SK-N-SH treated with all-trans-retinoic acid at 6 μM for 48 hours (cell line): ENCODE results near the gene TRRAP.

ENCODE experiments used
- ATAC-seq: fragments of 200-7000 bp; cut with Tn5 transposase; 3 replicates; pipeline ENCODE4 v1.9.1; 2020; ENCODE audit warnings: mild to moderate bottlenecking, moderate library complexity
- ARNTL ChIP-seq: fragments of 450-650 bp; formaldehyde crosslinking; IDR thresholded peaks from 2 replicates; pipeline ENCODE4 v1.5.0; 2020; ENCODE audit warnings: low read depth, mild to moderate bottlenecking, moderate library complexity, borderline replicate concordance
- BACH2 ChIP-seq: fragments of 250-450 bp; sonication (Bioruptor Pico); IDR thresholded peaks from 2 replicates; pipeline ENCODE4 v1.9.0; 2021; ENCODE audit warnings: mild to moderate bottlenecking, borderline replicate concordance
- CSDC2 ChIP-seq: fragments of 250-450 bp; sonication (Bioruptor Pico); IDR thresholded peaks from 2 replicates; pipeline ENCODE4 v1.5.0; 2020; ENCODE audit warnings: mild to moderate bottlenecking, moderate library complexity
- ESRRG ChIP-seq: fragments of 250-450 bp; sonication (Bioruptor Pico); IDR thresholded peaks from 2 replicates; pipeline ENCODE4 v1.6.1; 2021; ENCODE audit warnings: mild to moderate bottlenecking
- GLIS3 ChIP-seq: fragments of 250-450 bp; sonication (Bioruptor Pico); IDR thresholded peaks from 2 replicates; pipeline ENCODE4 v1.5.0; 2020; ENCODE audit warnings: mild to moderate bottlenecking, moderate library complexity
- ISL1 ChIP-seq: fragments of 250-450 bp; sonication (Bioruptor Pico); IDR thresholded peaks from 2 replicates; pipeline ENCODE4 v2.1.2; 2022; ENCODE audit warnings: mild to moderate bottlenecking, moderate library complexity
- OSR1 ChIP-seq: fragments of 250-450 bp; sonication (Bioruptor Pico); IDR thresholded peaks from 2 replicates; pipeline ENCODE4 v1.8.0; 2022; ENCODE audit warnings: moderate library complexity, mild to moderate bottlenecking, inconsistent platforms
- PPARA ChIP-seq: fragments of 250-450 bp; sonication (Bioruptor Pico); IDR thresholded peaks from 2 replicates; pipeline ENCODE4 v1.5.0; 2020; ENCODE audit warnings: mild to moderate bottlenecking, borderline replicate concordance
- RARB ChIP-seq: fragments of 250-450 bp; sonication (Bioruptor Pico); IDR thresholded peaks from 2 replicates; pipeline ENCODE4 v1.8.0; 2021; ENCODE audit warnings: mild to moderate bottlenecking, moderate library complexity
- SNAI2 ChIP-seq: fragments of 250-450 bp; sonication (Bioruptor Pico); IDR thresholded peaks from 2 replicates; pipeline ENCODE4 v1.5.0; 2020; ENCODE audit warnings: mild to moderate bottlenecking, moderate library complexity
- TCF4 ChIP-seq: fragments of 250-450 bp; sonication (Bioruptor Pico); IDR thresholded peaks from 2 replicates; pipeline ENCODE4 v1.8.0; 2021; ENCODE audit warnings: mild to moderate bottlenecking, moderate library complexity, borderline replicate concordance
- TOX ChIP-seq: fragments of 250-450 bp; sonication (Bioruptor Pico); IDR thresholded peaks from 2 replicates; pipeline ENCODE4 v1.8.0; 2021; ENCODE audit warnings: mild to moderate bottlenecking, moderate library complexity, borderline replicate concordance
- ZC3H10 ChIP-seq: fragments of 250-450 bp; sonication (Bioruptor Pico); IDR thresholded peaks from 2 replicates; pipeline ENCODE4 v1.5.1; 2021; ENCODE audit warnings: mild to moderate bottlenecking, moderate library complexity
- ZFP3 ChIP-seq: fragments of 250-450 bp; sonication (Bioruptor Pico); IDR thresholded peaks from 2 replicates; pipeline ENCODE4 v1.5.0; 2020; ENCODE audit warnings: mild to moderate bottlenecking, moderate library complexity
- ZFP30 ChIP-seq: fragments of 450-650 bp; formaldehyde crosslinking; IDR thresholded peaks from 2 replicates; pipeline ENCODE4 v1.5.0; 2022; ENCODE audit warnings: mild to moderate bottlenecking, moderate library complexity
- ZNF565 ChIP-seq: fragments of 450-650 bp; formaldehyde crosslinking; conservative IDR thresholded peaks from 2 replicates; pipeline ENCODE4 v1.5.0; 2020; ENCODE audit warnings: low read depth, mild to moderate bottlenecking, moderate library complexity
- ZNF70 ChIP-seq: fragments of 450-650 bp; formaldehyde crosslinking; IDR thresholded peaks from 2 replicates; pipeline ENCODE4 v1.5.0; 2020; ENCODE audit warnings: mild to moderate bottlenecking, moderate library complexity
- TF ChIP-seq, protein P1 (sequence below): fragments of 250-450 bp; sonication (Bioruptor Pico); IDR thresholded peaks from 2 replicates; pipeline ENCODE4 v1.5.1; 2021; ENCODE audit warnings: mild to moderate bottlenecking, moderate library complexity
- TF ChIP-seq, protein P2 (sequence below): fragments of 250-450 bp; sonication (Bioruptor Pico); IDR thresholded peaks from 2 replicates; pipeline ENCODE4 v1.8.0; 2021; ENCODE audit warnings: low read depth, mild to moderate bottlenecking, moderate library complexity, borderline replicate concordance
- TF ChIP-seq, protein P3 (sequence below): fragments of 250-450 bp; sonication (Bioruptor Pico); IDR thresholded peaks from 2 replicates; pipeline ENCODE4 v1.8.0; 2020; ENCODE audit warnings: mild to moderate bottlenecking, moderate library complexity, borderline replicate concordance
- TF ChIP-seq, protein P4 (sequence below): fragments of 250-450 bp; sonication (Bioruptor Pico); IDR thresholded peaks from 2 replicates; pipeline ENCODE4 v1.5.0; 2020; ENCODE audit warnings: mild to moderate bottlenecking, moderate library complexity

TRRAP gene

DNA sequence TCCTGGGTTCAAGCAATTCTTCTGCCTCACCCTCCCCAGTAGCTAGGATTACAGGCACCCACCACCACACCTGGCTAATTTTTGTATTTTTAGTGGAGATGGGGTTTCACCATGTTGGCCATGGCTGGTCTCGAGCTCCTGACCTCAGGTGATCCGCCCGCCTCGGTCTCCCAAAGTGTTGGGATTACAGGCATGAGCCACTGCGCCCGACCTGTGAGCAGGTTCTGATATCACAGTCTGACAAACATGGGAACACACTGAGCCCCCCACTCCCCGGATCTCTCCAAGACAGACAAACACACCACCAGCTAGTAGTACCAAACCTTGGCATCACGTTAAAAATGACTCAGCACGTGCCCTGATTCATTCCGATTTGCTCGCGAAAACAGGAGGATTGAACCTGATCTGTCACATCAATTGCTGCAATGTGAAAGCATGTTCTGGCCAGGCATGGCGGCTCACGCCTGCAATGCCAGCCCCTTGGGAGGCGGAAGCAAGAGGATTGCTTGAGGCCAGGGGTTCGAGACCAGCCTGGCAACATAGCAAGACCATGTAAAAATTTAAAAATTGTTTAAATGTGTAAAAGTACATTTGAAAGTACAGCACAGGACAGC, 159.1 kb downstream of the TRRAP start:
- TF ChIP-seq ZFP3 (CRISPR knock-in tag) (no peak), ZNF565 (CRISPR knock-in tag) (no peak), SNAI2 (CRISPR knock-in tag) (no peak), CSDC2 (no peak), ZFP30 (no peak), RARB (CRISPR knock-in tag) (no peak), BACH2 (CRISPR knock-in tag) (no peak), GLIS3 (no peak), TCF4 (CRISPR knock-in tag) (no peak), PPARA (CRISPR knock-in tag) (no peak), ZC3H10 (CRISPR knock-in tag) (no peak), ARNTL (no peak), TOX (no peak)
- TF ChIP-seq, protein P1, sequence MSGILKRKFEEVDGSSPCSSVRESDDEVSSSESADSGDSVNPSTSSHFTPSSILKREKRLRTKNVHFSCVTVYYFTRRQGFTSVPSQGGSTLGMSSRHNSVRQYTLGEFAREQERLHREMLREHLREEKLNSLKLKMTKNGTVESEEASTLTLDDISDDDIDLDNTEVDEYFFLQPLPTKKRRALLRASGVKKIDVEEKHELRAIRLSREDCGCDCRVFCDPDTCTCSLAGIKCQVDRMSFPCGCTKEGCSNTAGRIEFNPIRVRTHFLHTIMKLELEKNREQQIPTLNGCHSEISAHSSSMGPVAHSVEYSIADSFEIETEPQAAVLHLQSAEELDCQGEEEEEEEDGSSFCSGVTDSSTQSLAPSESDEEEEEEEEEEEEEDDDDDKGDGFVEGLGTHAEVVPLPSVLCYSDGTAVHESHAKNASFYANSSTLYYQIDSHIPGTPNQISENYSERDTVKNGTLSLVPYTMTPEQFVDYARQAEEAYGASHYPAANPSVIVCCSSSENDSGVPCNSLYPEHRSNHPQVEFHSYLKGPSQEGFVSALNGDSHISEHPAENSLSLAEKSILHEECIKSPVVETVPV (CRISPR knock-in tag): no peak
- TF ChIP-seq, protein P2, sequence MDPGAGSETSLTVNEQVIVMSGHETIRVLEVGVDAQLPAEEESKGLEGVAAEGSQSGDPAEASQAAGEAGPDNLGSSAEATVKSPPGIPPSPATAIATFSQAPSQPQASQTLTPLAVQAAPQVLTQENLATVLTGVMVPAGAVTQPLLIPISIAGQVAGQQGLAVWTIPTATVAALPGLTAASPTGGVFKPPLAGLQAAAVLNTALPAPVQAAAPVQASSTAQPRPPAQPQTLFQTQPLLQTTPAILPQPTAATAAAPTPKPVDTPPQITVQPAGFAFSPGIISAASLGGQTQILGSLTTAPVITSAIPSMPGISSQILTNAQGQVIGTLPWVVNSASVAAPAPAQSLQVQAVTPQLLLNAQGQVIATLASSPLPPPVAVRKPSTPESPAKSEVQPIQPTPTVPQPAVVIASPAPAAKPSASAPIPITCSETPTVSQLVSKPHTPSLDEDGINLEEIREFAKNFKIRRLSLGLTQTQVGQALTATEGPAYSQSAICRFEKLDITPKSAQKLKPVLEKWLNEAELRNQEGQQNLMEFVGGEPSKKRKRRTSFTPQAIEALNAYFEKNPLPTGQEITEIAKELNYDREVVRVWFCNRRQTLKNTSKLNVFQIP (CRISPR knock-in tag): no peak
- TF ChIP-seq, protein P3, sequence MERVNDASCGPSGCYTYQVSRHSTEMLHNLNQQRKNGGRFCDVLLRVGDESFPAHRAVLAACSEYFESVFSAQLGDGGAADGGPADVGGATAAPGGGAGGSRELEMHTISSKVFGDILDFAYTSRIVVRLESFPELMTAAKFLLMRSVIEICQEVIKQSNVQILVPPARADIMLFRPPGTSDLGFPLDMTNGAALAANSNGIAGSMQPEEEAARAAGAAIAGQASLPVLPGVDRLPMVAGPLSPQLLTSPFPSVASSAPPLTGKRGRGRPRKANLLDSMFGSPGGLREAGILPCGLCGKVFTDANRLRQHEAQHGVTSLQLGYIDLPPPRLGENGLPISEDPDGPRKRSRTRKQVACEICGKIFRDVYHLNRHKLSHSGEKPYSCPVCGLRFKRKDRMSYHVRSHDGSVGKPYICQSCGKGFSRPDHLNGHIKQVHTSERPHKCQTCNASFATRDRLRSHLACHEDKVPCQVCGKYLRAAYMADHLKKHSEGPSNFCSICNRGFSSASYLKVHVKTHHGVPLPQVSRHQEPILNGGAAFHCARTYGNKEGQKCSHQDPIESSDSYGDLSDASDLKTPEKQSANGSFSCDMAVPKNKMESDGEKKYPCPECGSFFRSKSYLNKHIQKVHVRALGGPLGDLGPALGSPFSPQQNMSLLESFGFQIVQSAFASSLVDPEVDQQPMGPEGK: no peak
- ATAC-seq: no peak

DNA sequence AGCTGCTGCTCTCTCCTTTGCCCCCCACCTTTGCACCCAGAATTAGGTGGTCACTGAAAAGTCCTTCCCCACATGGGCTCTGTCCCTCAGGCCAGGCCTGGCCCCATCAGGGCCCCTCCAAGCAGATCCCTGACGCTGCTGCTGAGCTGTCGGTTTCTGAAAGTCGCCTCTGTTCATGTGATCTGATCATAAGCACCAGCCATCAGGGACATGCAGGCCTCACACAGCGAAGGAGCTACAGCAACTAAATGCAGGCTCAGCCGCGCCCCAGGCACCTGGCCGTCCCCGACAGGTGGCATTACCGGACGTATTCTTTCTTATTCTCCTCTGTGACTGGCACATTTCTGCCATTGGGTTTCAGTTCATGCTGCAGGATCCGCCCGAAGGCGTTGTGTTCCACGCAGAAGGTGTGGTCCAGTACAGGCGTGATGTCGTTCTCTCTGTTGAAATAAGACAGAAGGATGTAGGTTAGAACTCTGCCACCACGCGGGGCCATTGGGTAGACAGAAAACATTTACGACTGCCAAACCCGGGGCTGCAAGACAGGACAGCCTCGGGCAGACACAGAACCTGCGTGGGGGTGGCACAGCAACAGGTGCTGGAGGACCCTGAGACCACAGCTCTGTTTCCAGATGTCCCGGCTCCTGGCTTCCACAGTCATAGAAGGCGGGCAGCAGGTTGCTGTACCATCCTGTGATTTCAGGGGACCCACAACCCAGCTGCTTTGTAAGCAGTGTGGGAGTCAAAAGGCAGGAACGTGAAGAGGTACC, 159.9 kb downstream of the TRRAP start:
- TF ChIP-seq RARB (CRISPR knock-in tag): no peak
- TF ChIP-seq ZNF565 (CRISPR knock-in tag): no peak
- no peak for TF ChIP-seq ESRRG (CRISPR knock-in tag)
- TF ChIP-seq GLIS3: no peak
- no peak for TF ChIP-seq ZNF70 (CRISPR knock-in tag)
- TF ChIP-seq TCF4 (CRISPR knock-in tag): no peak
- no peak for TF ChIP-seq PPARA (CRISPR knock-in tag)
- TF ChIP-seq ARNTL: no peak
- no peak for TF ChIP-seq ZFP3 (CRISPR knock-in tag)
- no peak for TF ChIP-seq ISL1 (CRISPR knock-in tag)
- TF ChIP-seq, protein P3: no peak
- no peak for TF ChIP-seq ZFP30
- no peak for TF ChIP-seq ZC3H10 (CRISPR knock-in tag)
- no peak for TF ChIP-seq OSR1 (CRISPR knock-in tag)
- TF ChIP-seq BACH2 (CRISPR knock-in tag): no peak
- TF ChIP-seq, protein P4, sequence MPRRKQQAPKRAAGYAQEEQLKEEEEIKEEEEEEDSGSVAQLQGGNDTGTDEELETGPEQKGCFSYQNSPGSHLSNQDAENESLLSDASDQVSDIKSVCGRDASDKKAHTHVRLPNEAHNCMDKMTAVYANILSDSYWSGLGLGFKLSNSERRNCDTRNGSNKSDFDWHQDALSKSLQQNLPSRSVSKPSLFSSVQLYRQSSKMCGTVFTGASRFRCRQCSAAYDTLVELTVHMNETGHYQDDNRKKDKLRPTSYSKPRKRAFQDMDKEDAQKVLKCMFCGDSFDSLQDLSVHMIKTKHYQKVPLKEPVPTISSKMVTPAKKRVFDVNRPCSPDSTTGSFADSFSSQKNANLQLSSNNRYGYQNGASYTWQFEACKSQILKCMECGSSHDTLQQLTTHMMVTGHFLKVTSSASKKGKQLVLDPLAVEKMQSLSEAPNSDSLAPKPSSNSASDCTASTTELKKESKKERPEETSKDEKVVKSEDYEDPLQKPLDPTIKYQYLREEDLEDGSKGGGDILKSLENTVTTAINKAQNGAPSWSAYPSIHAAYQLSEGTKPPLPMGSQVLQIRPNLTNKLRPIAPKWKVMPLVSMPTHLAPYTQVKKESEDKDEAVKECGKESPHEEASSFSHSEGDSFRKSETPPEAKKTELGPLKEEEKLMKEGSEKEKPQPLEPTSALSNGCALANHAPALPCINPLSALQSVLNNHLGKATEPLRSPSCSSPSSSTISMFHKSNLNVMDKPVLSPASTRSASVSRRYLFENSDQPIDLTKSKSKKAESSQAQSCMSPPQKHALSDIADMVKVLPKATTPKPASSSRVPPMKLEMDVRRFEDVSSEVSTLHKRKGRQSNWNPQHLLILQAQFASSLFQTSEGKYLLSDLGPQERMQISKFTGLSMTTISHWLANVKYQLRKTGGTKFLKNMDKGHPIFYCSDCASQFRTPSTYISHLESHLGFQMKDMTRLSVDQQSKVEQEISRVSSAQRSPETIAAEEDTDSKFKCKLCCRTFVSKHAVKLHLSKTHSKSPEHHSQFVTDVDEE: no peak
- ATAC-seq: no peak
